PC-9 (cell line): ENCODE measurements around the gene ZNF24.

Experiments
- CTCF ChIP-seq: fragments of 200-600 bp; sonication (generic); conservative IDR thresholded peaks from 2 replicates; pipeline ENCODE4 v1.6.1; 2017; ENCODE audit warnings: mixed run types, antibody characterized with exemption, mild to moderate bottlenecking, moderate library complexity
- EZH2 ChIP-seq: fragments of 200-600 bp; sonication (generic); IDR thresholded peaks from 2 replicates; pipeline ENCODE4 v1.8.0; 2017; ENCODE audit warnings: antibody characterized with exemption, low read depth

GRCh38 chr18:35343488-35343935 is 708 bp downstream of the ZNF24 start:
- TF ChIP-seq CTCF (no peak), EZH2 (no peak)
